OCI-M2 (cell line): Measurements from ENCODE around the gene TMEM200A.

Experiments used
- DNase-seq: peaks from one replicate; lab custom pipeline; 2025; ENCODE audit not compliant: unreplicated experiment; lab: John Stamatoyannopoulos, UW

TMEM200A gene

DNA sequence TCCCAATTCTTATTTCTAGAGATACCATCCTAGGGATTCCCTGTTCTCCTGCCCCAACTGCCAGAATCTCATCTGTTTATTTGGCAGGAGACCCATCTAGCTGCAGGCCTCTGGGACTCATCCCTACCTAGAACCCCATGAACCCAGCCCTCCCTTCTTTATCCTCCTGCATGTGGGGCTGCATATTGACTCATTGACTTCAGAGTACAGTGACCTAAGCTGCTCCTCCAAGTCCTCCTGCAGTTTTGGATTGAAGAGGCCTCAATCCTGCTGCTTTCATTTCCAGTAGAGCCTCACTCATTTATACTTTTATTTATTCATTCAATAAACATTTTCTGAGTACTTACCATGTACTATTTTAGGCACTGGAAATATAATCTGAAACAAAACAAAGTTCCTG is 11.6 kb downstream of the TMEM200A start:
- no peak for DNase-seq

DNA sequence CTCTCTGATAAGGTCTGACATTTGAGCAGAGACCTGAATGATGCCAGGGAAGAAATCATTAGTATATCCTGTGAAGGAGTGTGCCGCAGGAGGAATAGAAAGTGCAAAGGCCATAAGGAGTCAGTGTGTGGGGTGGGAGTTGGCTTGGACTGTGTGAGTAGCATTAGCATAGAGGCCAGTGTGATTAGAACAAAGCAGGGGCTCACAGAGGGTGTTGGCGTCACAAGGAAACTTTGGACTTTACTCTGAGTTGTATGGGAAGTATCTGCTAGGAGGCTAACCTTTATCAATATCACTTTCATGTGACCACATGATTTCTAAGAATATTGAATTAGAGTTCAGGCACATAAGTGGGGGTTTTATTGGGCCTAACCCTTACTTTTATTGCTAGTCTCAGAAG is 12.1 kb downstream of the TMEM200A start:
- DNase-seq: no peak

DNA sequence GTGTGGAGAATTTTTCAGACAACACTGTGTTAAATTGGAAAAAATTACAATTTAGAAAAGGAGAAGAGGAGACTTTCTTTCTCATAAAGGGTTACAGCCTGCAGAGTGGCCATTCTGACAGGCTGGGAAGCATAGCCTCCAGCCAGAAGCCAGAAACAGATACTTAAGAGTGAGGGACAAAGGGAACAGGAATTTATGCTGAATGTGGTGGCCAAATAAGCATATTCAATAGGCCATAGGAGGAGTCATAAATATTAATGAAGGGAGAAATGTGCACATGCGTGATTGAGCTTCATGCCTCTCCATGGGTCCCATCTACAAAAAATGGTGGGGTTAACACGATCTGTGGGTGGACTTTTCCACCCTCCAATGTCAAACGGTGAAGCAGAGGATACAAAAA is 13.4 kb downstream of the TMEM200A start:
- no peak for DNase-seq

DNA sequence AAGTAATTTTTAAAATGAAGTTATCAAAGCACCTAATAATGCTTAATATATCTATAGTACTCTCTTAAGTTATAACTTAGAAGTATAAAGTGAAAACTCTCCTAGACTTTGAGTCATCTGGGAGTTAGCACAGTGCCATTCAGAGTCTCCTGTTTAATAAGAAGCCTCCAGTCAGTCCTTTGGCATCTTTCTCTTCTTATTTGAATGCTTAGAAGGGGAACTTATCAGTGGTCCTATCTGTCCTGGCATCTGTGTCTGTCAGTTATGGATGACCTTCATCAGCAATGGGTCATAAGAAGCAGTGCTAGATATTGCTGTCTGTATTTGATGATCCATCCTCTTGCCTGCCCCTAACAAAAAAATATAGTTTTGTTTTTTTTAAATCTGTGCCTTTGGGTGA is 15.2 kb downstream of the TMEM200A start:
- DNase-seq: no peak

DNA sequence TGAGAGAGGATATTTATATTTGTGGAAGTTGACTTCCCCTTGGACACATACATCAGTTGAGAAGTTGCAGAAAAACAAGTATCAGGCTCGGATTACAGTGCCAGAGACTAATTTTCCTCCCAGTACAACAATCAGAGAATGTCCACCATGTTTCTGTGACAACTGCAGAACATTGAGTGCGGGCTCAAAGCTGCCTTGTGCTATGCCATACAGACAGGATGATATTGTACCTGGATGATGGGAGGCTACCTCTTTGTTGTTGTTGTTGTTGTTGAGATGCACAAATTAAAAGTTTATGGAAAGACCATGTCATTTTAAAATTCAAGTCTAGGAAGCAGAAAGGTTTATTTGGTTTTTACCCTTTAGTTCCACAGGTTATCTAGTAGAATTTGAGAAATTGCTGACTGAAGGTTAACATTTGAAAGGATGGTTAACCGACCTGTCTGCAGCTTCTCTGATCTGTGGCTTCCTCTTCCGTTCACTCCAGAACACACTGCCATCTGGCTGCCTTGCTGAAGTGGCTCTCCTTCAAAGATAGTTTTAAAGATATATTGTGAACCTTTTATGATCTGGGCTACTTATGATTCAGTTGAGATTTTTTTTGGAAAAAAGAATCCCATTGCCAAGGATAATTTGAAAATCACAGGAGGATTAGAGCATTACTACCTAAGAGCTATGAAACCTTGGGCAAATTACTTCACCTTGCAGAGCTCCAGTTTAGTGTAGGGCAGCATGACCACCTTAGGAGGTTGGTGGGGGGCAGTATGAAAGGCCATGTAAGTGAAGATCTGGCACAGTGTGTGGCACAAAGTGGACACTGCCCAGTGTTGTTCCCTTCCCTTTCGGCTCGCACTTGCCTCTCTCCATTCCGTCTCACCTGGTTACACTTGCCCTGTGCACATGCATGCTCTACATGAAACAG is 15.9 kb downstream of the TMEM200A start:
- no peak for DNase-seq

DNA sequence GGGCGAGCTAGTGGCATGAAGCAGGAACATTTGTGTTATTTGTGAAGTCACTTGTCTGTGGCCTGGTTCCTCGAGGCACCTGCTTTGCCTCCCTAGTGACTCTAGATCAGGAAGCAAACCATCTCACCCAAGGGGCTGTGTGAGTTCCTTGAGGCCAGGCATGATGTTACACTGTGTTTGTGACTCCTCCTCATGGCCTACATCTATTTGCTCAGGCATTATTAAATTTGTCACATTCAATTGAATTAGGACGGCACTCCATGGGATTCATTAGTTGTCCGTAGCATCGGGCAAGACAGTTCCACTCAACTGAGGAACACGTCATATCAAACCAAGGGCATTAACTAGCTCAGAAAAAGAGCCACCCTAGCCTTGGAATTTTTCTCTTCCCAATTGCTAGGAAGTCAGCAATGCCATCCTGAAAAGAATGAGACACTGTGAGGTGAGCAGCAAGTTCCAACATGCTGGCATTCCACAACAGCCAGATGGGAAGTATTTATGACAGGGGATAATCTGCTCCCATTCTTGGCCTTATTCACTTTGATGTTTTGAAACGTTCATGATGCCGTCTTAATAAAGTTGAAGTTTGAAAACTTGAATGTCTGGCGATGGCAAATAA is 17.2 kb downstream of the TMEM200A start:
- DNase-seq: no peak

DNA sequence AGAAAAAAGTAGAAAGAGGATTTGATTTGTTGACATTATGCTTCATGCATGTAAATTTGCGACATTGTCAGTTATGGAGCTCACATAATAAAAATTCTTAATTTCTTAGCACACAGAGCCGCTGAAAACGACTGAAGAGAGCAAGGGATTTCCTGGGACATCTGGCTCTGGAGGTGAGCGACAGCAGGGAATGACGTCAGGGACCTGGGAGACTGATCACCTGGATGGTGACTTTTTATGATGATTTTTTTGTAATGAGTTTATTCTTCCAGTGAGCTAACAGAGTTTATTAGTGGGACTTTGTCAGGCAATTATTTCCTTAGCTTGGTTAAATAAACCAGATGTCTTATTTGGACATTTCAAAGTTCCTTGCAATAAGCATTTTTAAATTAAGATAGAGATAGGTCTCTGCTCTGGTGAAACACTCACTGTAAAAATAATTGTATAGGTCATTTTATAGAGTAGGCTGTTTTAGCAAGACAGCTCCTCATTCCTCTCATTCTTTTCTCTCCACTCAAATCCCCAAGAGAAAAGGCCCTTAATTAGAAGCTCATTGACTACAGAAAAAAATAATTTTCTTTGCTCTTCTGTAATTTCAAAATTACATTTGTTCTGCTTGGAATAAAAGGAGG is 19.4 kb downstream of the TMEM200A start:
- DNase-seq: no peak

DNA sequence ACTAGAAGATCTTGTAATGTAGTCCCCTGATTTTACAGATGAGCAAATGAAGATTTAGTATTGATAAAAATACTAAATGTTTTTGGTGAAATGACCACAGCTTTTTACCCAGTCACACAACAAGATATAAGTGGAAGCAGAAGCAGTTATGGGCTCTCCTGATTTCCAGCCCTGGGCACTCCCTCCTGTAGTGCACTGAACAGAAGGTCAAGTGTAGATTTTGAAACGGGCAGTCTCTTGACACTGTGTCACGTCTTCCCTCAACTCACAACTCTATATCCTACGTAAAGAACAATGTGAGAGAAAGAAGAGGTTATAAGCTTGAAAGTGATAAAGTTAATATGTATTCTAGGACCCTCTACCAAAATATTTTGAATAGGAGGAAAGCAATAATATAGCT is 23.3 kb downstream of the TMEM200A start:
- DNase-seq: no peak

DNA sequence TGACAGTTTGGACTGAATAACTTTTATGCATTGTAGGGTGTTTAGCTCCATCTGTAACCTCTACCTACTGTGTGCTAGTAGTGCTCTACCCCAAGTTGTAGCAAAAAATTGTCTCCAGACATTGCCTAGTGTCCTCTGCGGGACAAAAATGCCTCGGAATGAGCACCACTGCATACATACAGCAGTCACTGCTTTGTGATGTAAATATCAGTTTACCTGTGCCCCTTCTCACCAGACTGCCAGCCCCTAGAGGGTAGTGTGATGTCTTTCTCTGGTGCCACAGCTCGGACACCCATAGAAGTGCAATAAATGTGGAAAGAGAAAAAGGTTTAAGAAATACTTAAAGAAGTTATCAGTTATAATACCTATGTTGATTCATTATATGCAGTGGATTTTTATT is 25.1 kb downstream of the TMEM200A start:
- DNase-seq: no peak

DNA sequence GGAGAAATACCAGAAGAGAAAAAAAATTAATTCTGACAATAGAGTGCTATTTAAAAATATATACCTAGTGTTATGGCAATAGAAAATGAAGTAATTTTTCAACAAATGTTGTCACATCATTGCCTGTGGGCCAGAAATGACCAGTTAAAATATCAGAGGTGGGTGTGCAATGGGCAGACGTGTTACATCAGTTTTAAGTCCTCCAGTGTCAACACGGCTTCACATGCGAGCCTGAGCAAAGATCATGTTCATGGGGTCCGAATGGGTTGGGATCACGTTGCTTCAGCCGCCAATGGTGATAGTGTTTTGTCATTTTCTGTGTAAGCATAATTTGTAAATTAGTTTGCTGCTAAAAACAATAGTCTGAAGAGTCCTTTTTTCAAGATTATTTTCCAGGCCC is 27.5 kb downstream of the TMEM200A start:
- no peak for DNase-seq

DNA sequence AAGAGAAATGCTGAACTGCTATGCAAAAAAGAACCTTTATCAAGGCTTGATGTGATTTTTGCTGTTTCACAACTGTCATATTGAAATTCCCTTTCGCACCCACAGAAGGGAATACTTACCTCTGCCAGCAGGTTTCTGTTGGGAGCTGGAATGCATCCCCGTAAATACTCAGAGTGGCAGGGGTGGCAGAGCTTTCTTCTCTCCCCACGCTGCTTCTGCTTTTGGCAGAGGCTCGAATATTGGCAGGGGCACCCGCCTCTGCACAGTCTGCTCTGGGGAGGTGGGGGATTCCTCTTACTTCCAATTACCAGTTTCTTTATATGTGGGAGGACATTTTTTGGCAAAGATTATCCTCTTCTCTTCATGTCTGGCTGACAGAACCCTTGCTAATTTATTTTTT is 28.4 kb downstream of the TMEM200A start:
- DNase-seq: no peak

DNA sequence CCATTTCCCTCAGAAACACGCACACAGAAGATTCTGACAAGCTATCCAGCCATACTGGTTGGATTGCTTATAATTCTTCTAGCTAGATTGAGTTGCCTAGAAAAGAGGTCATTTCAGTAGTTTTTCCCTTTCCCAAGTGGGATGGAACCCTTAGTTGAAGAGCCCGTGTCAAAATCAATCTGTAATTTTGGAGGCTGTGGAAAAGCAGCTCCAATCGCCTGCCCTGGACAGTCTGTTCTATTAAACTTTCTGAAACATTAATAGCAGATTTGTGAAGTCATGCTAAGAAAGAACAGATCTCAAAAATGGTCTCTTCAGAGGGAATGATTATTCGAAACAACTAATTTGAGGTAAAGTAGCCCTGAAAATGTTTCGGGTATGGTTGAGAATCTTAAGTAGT is 29.3 kb downstream of the TMEM200A start:
- DNase-seq: no peak

DNA sequence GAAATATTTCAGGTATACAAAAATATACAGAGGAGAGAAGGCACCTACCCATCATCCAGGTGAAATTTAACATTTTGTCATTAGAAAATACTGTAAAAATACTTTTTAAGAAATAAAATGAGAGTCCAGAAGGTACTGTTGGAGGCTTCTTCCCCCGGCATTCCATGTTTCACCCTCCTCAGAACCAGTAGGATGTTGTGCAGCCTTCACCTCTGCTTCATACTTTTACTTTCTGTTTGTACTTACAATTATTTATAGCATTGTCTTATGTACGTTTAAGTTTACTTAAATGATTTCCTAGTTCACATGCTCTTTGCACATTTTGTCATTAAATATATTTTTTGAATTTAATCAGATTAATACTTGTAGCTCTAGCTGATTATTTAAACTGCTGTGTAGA is 30.9 kb downstream of the TMEM200A start:
- no peak for DNase-seq

DNA sequence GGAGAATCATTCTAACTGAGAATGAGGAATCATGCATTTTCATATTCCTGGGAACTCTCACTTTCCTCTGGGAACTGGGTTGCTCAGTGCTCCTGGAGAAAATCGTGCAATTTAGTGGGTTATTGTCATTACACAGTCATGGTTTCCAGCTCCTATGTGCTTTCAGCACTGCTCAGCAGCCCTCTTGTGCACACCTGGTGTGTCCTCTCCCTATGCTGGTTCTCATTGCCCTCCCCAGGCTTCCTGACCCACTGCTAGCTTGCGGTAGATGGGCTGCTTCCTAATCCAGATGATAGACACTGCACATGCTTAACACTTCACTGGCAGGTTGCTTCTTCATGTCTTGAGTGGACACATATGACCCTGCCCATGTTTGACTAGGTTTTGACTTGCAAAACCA is 39.7 kb downstream of the TMEM200A start:
- DNase-seq: no peak

DNA sequence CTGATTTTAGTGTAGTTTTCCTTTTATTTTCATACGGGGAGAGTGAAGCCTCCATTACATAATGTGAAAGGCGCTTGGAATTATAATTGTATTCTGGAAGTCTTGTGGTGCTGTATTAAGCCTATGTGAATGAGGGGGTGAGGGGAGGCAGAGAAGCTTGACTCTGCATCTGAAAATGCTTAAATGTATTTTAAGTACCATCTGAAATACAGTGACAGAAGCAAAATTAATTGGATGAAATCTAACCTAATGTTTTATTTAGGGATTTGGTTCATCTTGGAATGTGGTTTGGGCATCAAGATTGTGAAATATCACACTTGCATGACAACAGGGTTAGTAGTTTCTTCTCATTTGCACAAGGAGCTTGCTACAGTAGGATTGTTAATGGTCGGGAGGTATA is 41.2 kb downstream of the TMEM200A start:
- DNase-seq: no peak

DNA sequence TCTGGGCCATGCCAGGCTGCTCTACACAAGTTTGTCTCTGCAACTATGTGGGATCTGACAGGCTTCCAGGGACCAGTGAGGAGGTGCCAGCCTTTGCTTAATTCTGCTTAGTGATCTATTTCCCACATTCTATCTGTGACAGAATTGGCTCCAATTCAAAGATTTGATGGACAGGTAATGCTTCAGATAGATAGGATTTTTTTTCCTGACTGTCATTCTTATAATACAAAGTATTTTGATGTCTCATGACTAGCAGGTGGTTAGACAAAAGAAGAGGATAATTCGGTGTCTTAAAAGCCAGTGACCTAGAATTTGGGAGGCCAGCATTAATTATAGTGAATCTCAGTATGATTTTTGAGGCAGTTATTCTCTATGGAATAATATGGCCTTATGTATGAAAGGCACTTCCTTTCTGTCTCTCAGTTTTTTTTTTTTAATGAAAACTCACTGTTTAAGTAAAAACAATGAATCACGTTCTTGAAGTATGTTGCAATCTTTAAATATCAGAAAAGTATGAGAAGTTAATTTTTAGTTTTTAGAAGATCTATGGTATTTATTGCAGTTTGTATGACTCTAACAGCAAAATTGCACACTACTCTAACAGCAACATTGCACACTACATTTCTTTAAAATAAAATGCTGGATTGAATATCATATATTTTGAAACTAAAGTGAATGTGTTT is 43.7 kb downstream of the TMEM200A start:
- no peak for DNase-seq

DNA sequence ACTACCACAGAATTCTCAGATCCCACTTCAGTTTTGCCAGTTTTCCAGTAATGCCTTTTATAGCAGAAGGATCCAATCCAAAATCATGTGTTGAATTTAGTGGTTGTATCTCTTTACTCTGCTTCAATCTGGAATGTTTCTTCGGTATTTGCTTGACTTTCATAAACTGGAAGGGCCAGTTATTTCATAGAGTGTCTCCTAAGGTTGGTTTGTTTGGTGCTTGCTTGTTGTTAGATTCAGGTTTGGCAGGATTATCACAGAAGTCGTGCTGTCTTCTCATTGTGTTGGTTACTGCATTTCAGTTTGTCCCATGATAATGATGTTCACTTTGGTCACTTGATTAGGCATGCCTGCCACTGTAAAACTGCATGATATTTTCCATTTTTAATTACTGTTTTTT is 45.7 kb downstream of the TMEM200A start:
- DNase-seq: no peak

DNA sequence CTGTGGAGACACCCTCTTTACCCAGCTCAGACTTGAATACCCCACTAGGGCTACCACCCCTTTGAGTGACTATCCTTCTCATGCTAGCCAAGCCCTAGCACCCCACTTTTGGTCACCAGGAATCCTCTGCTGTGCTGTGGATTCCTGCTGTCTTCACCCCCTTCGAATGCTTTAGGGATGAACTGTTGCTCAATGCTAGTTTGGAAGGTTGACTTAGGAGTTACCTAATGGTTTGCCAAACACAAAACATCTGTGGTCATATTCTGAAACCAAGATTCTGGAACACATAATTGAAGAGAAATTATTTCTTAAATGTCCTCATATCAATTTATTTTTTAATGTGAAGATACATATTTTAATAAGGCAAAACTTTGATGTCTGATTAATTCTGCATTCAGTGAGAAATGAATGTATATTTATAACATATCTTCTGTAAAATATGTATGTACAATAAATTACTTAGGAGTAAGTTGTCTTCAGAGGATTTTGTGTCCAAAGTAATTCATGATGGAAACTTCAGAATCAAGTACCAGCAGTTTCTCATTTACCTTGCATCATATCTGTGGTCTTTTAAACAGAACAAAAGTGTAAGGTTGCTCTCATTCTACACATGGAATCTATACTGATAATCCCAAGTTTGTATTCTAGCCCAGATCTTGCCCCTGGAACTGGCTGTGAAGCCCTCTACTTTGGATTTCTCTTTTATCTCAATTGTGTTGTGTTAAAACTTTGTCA is 46.9 kb downstream of the TMEM200A start:
- no peak for DNase-seq

DNA sequence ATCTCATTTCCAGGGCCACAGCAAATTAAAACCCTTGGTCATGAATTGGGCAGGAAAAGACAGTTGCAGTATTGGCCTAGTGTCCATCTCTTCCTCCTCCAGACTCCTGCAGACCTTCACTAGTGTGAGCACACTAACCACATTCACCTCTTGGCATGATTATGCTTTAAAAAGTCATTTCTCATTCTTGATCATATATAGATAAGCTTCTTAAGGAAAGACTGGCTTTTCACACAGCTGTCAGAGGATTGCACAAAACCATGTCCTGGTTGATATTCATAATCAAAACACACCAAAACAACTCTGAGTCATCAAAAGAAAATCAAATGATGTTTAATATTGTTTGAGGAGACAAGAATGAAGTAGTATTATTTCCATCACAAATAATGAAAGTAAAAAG is 52.1 kb downstream of the TMEM200A start:
- no peak for DNase-seq

DNA sequence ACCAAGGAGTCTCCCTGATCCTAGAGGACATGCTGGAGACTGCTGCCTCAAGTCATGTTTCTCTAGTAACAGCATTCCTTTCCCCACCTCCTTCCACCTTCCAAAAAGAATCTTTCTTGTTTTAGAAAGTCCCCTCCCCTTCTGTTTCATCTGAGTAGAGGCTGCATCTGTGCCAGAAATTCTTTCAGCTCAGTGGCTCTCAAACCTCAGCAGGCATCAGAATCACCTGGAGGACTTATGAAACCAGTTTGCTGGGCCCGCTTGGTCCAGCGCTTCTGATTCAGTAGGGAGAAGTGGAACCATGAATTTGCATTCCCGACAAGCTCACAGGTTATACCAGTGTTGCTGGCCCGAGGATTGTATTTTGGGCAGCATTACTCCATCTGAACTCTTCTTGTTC is 55.1 kb downstream of the TMEM200A start:
- DNase-seq: no peak

DNA sequence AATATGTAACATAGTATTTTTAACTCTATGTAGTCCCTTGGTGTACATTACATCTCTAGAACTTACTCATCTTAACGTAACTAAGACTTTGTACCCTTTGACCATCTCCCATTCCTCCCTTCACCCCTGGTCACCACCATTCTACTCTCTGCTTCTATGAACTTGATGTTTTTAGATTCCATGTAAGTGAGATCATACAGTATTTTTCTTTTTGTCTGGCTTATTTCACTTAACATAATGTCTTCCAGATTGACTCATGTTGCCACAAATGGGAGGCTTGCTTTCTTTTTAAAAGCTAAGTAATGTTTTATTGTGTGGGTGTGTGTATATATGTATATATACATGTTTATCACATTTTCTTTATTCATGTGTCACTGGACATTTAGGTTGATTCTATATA is 55.8 kb downstream of the TMEM200A start:
- no peak for DNase-seq
